GM12878 (cell line): ENCODE results near the gene FNTB. TPM values are rescaled to one million over a fixed set of nuclear protein-coding genes. Genes with fewer than 3 reads are reported as not detected.

Experiments
- ATAC-seq: fragments of 200-7000 bp; cut with Tn5 transposase; 3 replicates; pipeline ENCODE4 v1.9.1; 2020; ENCODE audit warnings: mild to moderate bottlenecking, moderate library complexity
- BruUV-seq: library from RNA; stranded (reverse); fragments of 400-500 nt; replicated peaks from 2 replicates; lab custom pipeline; 2021; lab: Mats Ljungman, UMichigan
- CTCF ChIA-PET: fragments of 300-600 bp; sonication (Branson Sonifier 250); formaldehyde crosslinking; extraction: SDS; loops from one replicate; lab custom pipeline; 2021; ENCODE audit warnings: inconsistent platforms; lab: Yijun Ruan, JAX
- POLR2A ChIA-PET: fragments of 350-600 bp; formaldehyde crosslinking; extraction: SDS; loops from one replicate; lab custom pipeline; 2021; ENCODE audit warnings: inconsistent platforms; lab: Charles Lee
- RAD21 ChIA-PET: fragments of 300-600 bp; sonication (Branson Sonifier 250); formaldehyde crosslinking; loops from one replicate; lab custom pipeline; 2023; ENCODE audit warnings: antibody characterized with exemption; ENCODE audit not compliant: unreplicated experiment; lab: Charles Lee
- SMC1A ChIA-PET: fragments of 300-600 bp; sonication (Branson Sonifier 250); formaldehyde crosslinking; loops from one replicate; lab custom pipeline; 2023; ENCODE audit not compliant: unreplicated experiment, uncharacterized antibody; lab: Charles Lee
- DNase-seq: peaks from one replicate; pipeline ENCODE4 v3.0.0-alpha.2; 2011; ENCODE audit warnings: low read depth, low spot score
- FAIRE-seq: peaks from 3 replicates; lab custom pipeline; 2011; peaks lifted over from hg19 to GRCh38; lab: Jason Lieb, UNC
- H2AFZ ChIP-seq: 2 replicates; pipeline ENCODE4 v1.6.0; 2011; ENCODE audit warnings: low read depth, low read length, control low read depth; ENCODE audit not compliant: control insufficient read depth
- H3K27ac ChIP-seq: 2 replicates; pipeline ENCODE4 v1.5.1; 2011; ENCODE audit warnings: control low read depth; ENCODE audit not compliant: control insufficient read depth, insufficient read depth
- H3K27me3 ChIP-seq, 2 experiments: replicated peaks in 1 of 2; 2 replicates each; pipeline versions ENCODE4 v1.6.0 to v1.6.1; 2011; ENCODE audit warnings: low read length in 1 of 2; ENCODE audit not compliant: control insufficient read depth in 2 of 2, insufficient read depth in 2 of 2
- H3K36me3 ChIP-seq, 2 experiments: 2 replicates each; pipeline ENCODE4 v1.5.1; 2011; ENCODE audit warnings: low read length in 1 of 2; ENCODE audit not compliant: control insufficient read depth in 2 of 2, insufficient read depth in 2 of 2
- H3K4me1 ChIP-seq: 2 replicates; pipeline ENCODE4 v1.6.1; 2011; ENCODE audit warnings: mild to moderate bottlenecking, low read length, moderate library complexity, mixed read lengths; ENCODE audit not compliant: control insufficient read depth, insufficient read depth
- H3K4me2 ChIP-seq: 2 replicates; pipeline ENCODE4 v1.6.0; 2011; ENCODE audit warnings: control low read depth; ENCODE audit not compliant: control insufficient read depth, insufficient read depth
- H3K4me3 ChIP-seq: fragments of 200-600 bp; sonication (generic); 2 replicates; pipeline ENCODE4 v1.5.1; 2016
- H3K79me2 ChIP-seq: 2 replicates; pipeline ENCODE4 v1.6.0; 2011; ENCODE audit warnings: low read length; ENCODE audit not compliant: control insufficient read depth, insufficient read depth
- H3K9ac ChIP-seq: 2 replicates; pipeline ENCODE4 v1.8.0; 2011; ENCODE audit warnings: low read length, control low read depth, mixed read lengths; ENCODE audit not compliant: control insufficient read depth, insufficient read depth
- H3K9me3 ChIP-seq: replicated peaks from 3 replicates; pipeline ENCODE4 v1.5.1; 2011; ENCODE audit warnings: mild to moderate bottlenecking, low read length; ENCODE audit not compliant: control insufficient read depth, insufficient read depth
- H4K20me1 ChIP-seq: 2 replicates; pipeline ENCODE4 v1.6.0; 2011; ENCODE audit not compliant: control insufficient read depth, insufficient read depth
- BCL11A ChIP-seq: IDR thresholded peaks from 2 replicates; pipeline ENCODE4 v1.6.1; 2011; ENCODE audit warnings: low read depth, low read length
- ESRRA ChIP-seq: IDR thresholded peaks from 2 replicates; pipeline ENCODE4 v1.6.1; 2012; ENCODE audit warnings: mild to moderate bottlenecking, low read length, improper control_type of control experiment
- FOXM1 ChIP-seq: IDR thresholded peaks from 2 replicates; pipeline ENCODE4 v1.6.1; 2012; ENCODE audit warnings: low read depth, mild to moderate bottlenecking, inconsistent platforms, low read length, moderate library complexity
- GATAD2B ChIP-seq: fragments of 450-650 bp; conservative IDR thresholded peaks from 2 replicates; pipeline ENCODE4 v1.6.1; 2017; ENCODE audit warnings: low read depth, mild to moderate bottlenecking, moderate library complexity
- MYB ChIP-seq: fragments of 150-350 bp; IDR thresholded peaks from 2 replicates; pipeline ENCODE4 v1.6.1; 2014; ENCODE audit warnings: mild to moderate bottlenecking, low read depth, low read length, borderline replicate concordance
- MYC ChIP-seq: IDR thresholded peaks from 2 replicates; pipeline ENCODE4 v1.6.1; 2011; ENCODE audit warnings: mild to moderate bottlenecking, low read length, moderate library complexity, inconsistent platforms; ENCODE audit not compliant: insufficient read depth, insufficient replicate concordance, insufficient read length, severe bottlenecking
- NR2F1 ChIP-seq: fragments of 450-650 bp; conservative IDR thresholded peaks from 2 replicates; pipeline ENCODE4 v1.6.1; 2017; ENCODE audit warnings: mild to moderate bottlenecking
- POU2F2 ChIP-seq: IDR thresholded peaks from 3 replicates; pipeline ENCODE4 v1.6.1; 2011; ENCODE audit warnings: low read depth, mild to moderate bottlenecking, low read length, borderline replicate concordance
- PRDM15 ChIP-seq: fragments of 450-650 bp; formaldehyde crosslinking; IDR thresholded peaks from 2 replicates; pipeline ENCODE4 v1.4.0; 2020; ENCODE audit warnings: mild to moderate bottlenecking, moderate library complexity
- RELB ChIP-seq: fragments of 450-650 bp; IDR thresholded peaks from 2 replicates; pipeline ENCODE4 v1.6.1; 2017; ENCODE audit warnings: low read depth, mild to moderate bottlenecking, moderate library complexity
- TAF1 ChIP-seq: IDR thresholded peaks from 2 replicates; pipeline ENCODE4 v1.6.1; 2011; ENCODE audit warnings: mild to moderate bottlenecking, low read depth, low read length, borderline replicate concordance
- TBL1XR1 ChIP-seq: IDR thresholded peaks from 2 replicates; pipeline ENCODE4 v1.6.1; 2012; ENCODE audit warnings: low read depth, low read length, improper control_type of control experiment
- TCF12 ChIP-seq: IDR thresholded peaks from 2 replicates; pipeline ENCODE4 v1.6.1; 2011; ENCODE audit warnings: low read depth, mild to moderate bottlenecking, low read length
- YY1 ChIP-seq: IDR thresholded peaks from 2 replicates; pipeline ENCODE4 v1.6.1; 2011; ENCODE audit warnings: low read depth, mild to moderate bottlenecking, low read length
- ZBTB11 ChIP-seq: fragments of 450-650 bp; formaldehyde crosslinking; IDR thresholded peaks from 2 replicates; pipeline ENCODE4 v1.5.0; 2022; ENCODE audit warnings: mild to moderate bottlenecking, missing genetic modification characterization
- WGBS: methylation state at CpG from one replicate; pipeline ENCODE4 v1.1.6; 2016; ENCODE audit warnings: low lambda C conversion rate; ENCODE audit not compliant: insufficient replicate concordance, insufficient coverage; ENCODE audit errors: missing lambda C conversion rate; 5-methylcytosine and 5-hydroxymethylcytosine counted together
- in situ Hi-C: fragments of 300-500 bp; cut with MboI; formaldehyde crosslinking; loops from 9 replicates; pipeline ENCODE4 v1.14.3; 2018; ENCODE audit warnings: mixed read lengths
- intact Hi-C: fragments of 100-400 bp; cut with micrococcal nuclease; formaldehyde crosslinking; loops from one replicate; pipeline ENCODE4 v1.14.2; 2022; ENCODE audit not compliant: unreplicated experiment
- polyA plus RNA-seq, 11 experiments: library from polyadenylated mRNA; depleted of rRNA in 4 of 11; unstranded in 6 of 11; stranded (reverse) in 5 of 11; fragments of >200 nt; fragmentation: Nextera tagmentation in 4 of 11; fragmentation: Illumina TruSeq in 1 of 11; extraction: Ambion mirVana in 4 of 11; extraction: Trizol in 1 of 11; gene quantifications; 1 replicate in 1 of 11; 2 replicates in 10 of 11; pipeline versions ENCODE4 v1.2.1 to v1.2.3, GENCODE V29; 2011 to 2016; ENCODE audit warnings: inconsistent platforms in 2 of 11, missing spikeins in 2 of 11, low read depth in 1 of 11
- total RNA-seq, 4 experiments: library from RNA; depleted of rRNA in 3 of 4; stranded (reverse); fragments of >200 nt in 3 of 4; fragmentation: Illumina TruSeq in 1 of 4; extraction: Trizol in 1 of 4; gene quantifications; 2 replicates each; pipeline versions ENCODE4 v1.2.1 to v1.2.3, GENCODE V29; 2013 to 2021

Gene FNTB
- total and polyA plus RNA-seq, 10 of the 15 experiments (the other 5 are each of a cell fraction or from before 2014, with no cell fraction given), result 10.4 to 25.1 (median 16.7) TPM

GRCh38 chr14:64956697-64957406 lies 29.8 kb upstream of the FNTB start:
- no peaks in the 10 kb centered on the region for H3K79me2 ChIP-seq
- no peak overlapping the region for H3K4me2 ChIP-seq
- H3K27ac ChIP-seq, result no peak overlapping the region
- DNase-seq (no peak), ATAC-seq (no peak)
- ChIA-PET POLR2A (no interaction called here), CTCF (interaction anchor here (0.7 to 1.4 kb wide), 4 partner anchors 17 to 155 kb away, joined by 3 to 6 read pairs (median 4); no protein-coding TSS in a partner anchor)
- H3K4me1 ChIP-seq, result peaks cover 18% of the 10 kb centered on the region
- H3K36me3 ChIP-seq, result no peaks in the 10 kb centered on the region
- 87% methylated on average over 8 of the region's 8 CpGs for WGBS
- no peak overlapping the region for H3K9ac ChIP-seq
- no peaks in the 10 kb centered on the region for H3K27me3 ChIP-seq
- TF ChIP-seq BCL11A (no peak), ZBTB11 (CRISPR knock-in tag) (no peak), TBL1XR1 (no peak), RELB (no peak), TAF1 (no peak), FOXM1 (no peak), MYB (no peak), GATAD2B (no peak), TCF12 (no peak), NR2F1 (no peak), POU2F2 (no peak), MYC (no peak), YY1 (no peak), ESRRA (no peak), PRDM15 (CRISPR knock-in tag) (no peak)
- TF ChIP-seq, all 136 proteins: peak for 0
- no TSS peak for BruUV-seq
- intact Hi-C loops, result no loop called here
- Histone ChIP-seq H3K4me3 (no peak overlapping the region), H4K20me1 (no peaks in the 10 kb centered on the region), H2AFZ (no peak overlapping the region), H3K9me3 (no peaks in the 10 kb centered on the region)
- FAIRE-seq, result no peak
- in situ Hi-C loops, result no loop called here
- SMC1A ChIA-PET, result interaction anchor here (1.1 to 1.7 kb wide), 3 partner anchors 9 to 133 kb away, joined by 3 to 6 read pairs (median 3); no protein-coding TSS in a partner anchor
- RAD21 ChIA-PET, result interaction anchor here (1.2 kb wide), 1 partner anchor 27 kb away, joined by 3 read pairs; no protein-coding TSS in a partner anchor
